H1 (cell line): ENCODE data around the gene OGFR. TPM values are rescaled to one million over a fixed set of nuclear protein-coding genes. Genes with fewer than 3 reads are reported as not detected.

ENCODE experiments used
- CTCF ChIA-PET: fragments of 300-600 bp; sonication (Branson Sonifier 250); formaldehyde crosslinking; loops from one replicate; lab custom pipeline; 2021; ENCODE audit not compliant: partially characterized antibody; lab: Charles Lee
- POLR2A ChIA-PET: fragments of 300-600 bp; sonication (Branson Sonifier 250); formaldehyde crosslinking; loops from one replicate; lab custom pipeline; 2021; ENCODE audit warnings: inconsistent platforms; ENCODE audit not compliant: partially characterized antibody; lab: Charles Lee
- DNase-seq, 2 experiments: peaks; one replicate each; pipeline versions ENCODE4 v3.0.0 to v3.0.0-alpha.2; 2010 to 2022; ENCODE audit warnings: low spot score in 2 of 2, low read depth in 1 of 2, mixed read lengths in 1 of 2
- FAIRE-seq: peaks from 2 replicates; lab custom pipeline; 2011; peaks lifted over from hg19 to GRCh38; lab: Jason Lieb, UNC
- H2AFZ ChIP-seq: 2 replicates; pipeline ENCODE4 v1.8.1; 2012; ENCODE audit warnings: low read length, inconsistent platforms
- H2AK5ac ChIP-seq: 2 replicates; pipeline ENCODE4 v1.6.1; 2013; ENCODE audit warnings: low read depth, low read length
- H2BK120ac ChIP-seq: replicated peaks from 2 replicates; pipeline ENCODE3; 2013; ENCODE audit warnings: low read depth, low read length, inconsistent platforms
- H2BK12ac ChIP-seq: 2 replicates; pipeline ENCODE4 v1.6.1; 2013; ENCODE audit warnings: low read depth, low read length
- H2BK15ac ChIP-seq: 2 replicates; pipeline ENCODE4 v1.6.1; 2013; ENCODE audit warnings: low read length
- H2BK20ac ChIP-seq: 2 replicates; pipeline ENCODE4 v1.6.1; 2013; ENCODE audit warnings: low read length
- H2BK5ac ChIP-seq: 2 replicates; pipeline ENCODE4 v1.6.1; 2013; ENCODE audit warnings: low read depth, low read length
- H3K14ac ChIP-seq: 2 replicates; pipeline ENCODE4 v1.6.1; 2013; ENCODE audit warnings: inconsistent platforms; ENCODE audit not compliant: insufficient read length
- H3K18ac ChIP-seq: 2 replicates; pipeline ENCODE4 v1.6.1; 2013; ENCODE audit warnings: low read length; ENCODE audit errors: extremely low read depth
- H3K23ac ChIP-seq: 2 replicates; pipeline ENCODE4 v1.6.1; 2013; ENCODE audit warnings: inconsistent platforms; ENCODE audit not compliant: insufficient read length
- H3K23me2 ChIP-seq: 2 replicates; pipeline ENCODE4 v1.6.1; 2013; ENCODE audit warnings: low read depth, low read length
- H3K27ac ChIP-seq: 2 replicates; pipeline ENCODE4 v1.6.1; 2011; ENCODE audit warnings: low read depth, low read length, inconsistent platforms
- H3K27me3 ChIP-seq, 4 experiments: replicated peaks in 1 of 4; 1 replicate in 1 of 4; 2 replicates in 3 of 4; pipeline versions ENCODE4 v1.6.1 to v1.8.1; 2011 to 2013; ENCODE audit warnings: low read length in 3 of 4, mild to moderate bottlenecking in 3 of 4, inconsistent platforms in 2 of 4, mixed read lengths in 2 of 4, moderate library complexity in 1 of 4; ENCODE audit not compliant: control insufficient read depth in 3 of 4, insufficient read depth in 3 of 4; ENCODE audit errors: extremely low read depth in 1 of 4
- H3K36me3 ChIP-seq, 4 experiments: 2 replicates each; pipeline versions ENCODE4 v1.6.1 to v1.8.1; 2011 to 2013; ENCODE audit warnings: mild to moderate bottlenecking in 4 of 4, low read length in 3 of 4, moderate library complexity in 2 of 4, control low read depth in 1 of 4, inconsistent platforms in 1 of 4; ENCODE audit not compliant: insufficient read depth in 4 of 4, control insufficient read depth in 2 of 4
- H3K4ac ChIP-seq: replicated peaks from 2 replicates; pipeline ENCODE3; 2013; ENCODE audit warnings: low read length, low read depth, mixed read lengths, inconsistent platforms; ENCODE audit not compliant: insufficient read length
- H3K4me1 ChIP-seq, 4 experiments: replicated peaks in 1 of 4; 1 replicate in 1 of 4; 2 replicates in 3 of 4; pipeline versions ENCODE4 v1.6.1 to v1.8.1; 2011 to 2013; ENCODE audit warnings: low read length in 3 of 4, inconsistent platforms in 2 of 4, mixed read lengths in 1 of 4; ENCODE audit not compliant: insufficient read depth in 4 of 4, control insufficient read depth in 3 of 4
- H3K4me2 ChIP-seq, 2 experiments: 2 replicates each; pipeline versions ENCODE4 v1.6.1 to v1.8.1; 2011 to 2013; ENCODE audit warnings: low read depth in 2 of 2, low read length in 2 of 2, control low read depth in 1 of 2, inconsistent platforms in 1 of 2, mild to moderate bottlenecking in 1 of 2; ENCODE audit not compliant: insufficient read depth in 1 of 2
- H3K4me3 ChIP-seq, 4 experiments: fragments of 200-600, 300-600 bp in 1 of 4; sonication (generic), shearing (Covaris generic), sonication (Bioruptor Twin) in 1 of 4; 2 replicates each; pipeline versions ENCODE4 v1.5.1 to v1.8.1; 2011 to 2016; ENCODE audit warnings: low read length in 4 of 4, low read depth in 3 of 4, control low read depth in 2 of 4, inconsistent platforms in 2 of 4, mild to moderate bottlenecking in 2 of 4, mixed read lengths in 1 of 4, moderate library complexity in 1 of 4; ENCODE audit not compliant: insufficient read depth in 2 of 4; ENCODE audit errors: extremely low read depth in 1 of 4
- H3K56ac ChIP-seq: replicated peaks from 2 replicates; pipeline ENCODE3; 2013; ENCODE audit warnings: low read depth, mild to moderate bottlenecking, mixed read lengths, low read length, inconsistent platforms; ENCODE audit not compliant: insufficient read length
- H3K79me1 ChIP-seq: 2 replicates; pipeline ENCODE4 v1.6.1; 2013; ENCODE audit warnings: low read depth, low read length, control low read depth
- H3K79me2 ChIP-seq, 2 experiments: 2 replicates each; pipeline versions ENCODE4 v1.6.1 to v1.8.1; 2012 to 2013; ENCODE audit warnings: low read length in 2 of 2, mild to moderate bottlenecking in 2 of 2, inconsistent platforms in 1 of 2; ENCODE audit not compliant: insufficient read depth in 2 of 2, control insufficient read depth in 1 of 2
- H3K9ac ChIP-seq, 4 experiments: replicated peaks in 1 of 4; 1 replicate in 1 of 4; 2 replicates in 3 of 4; pipeline versions ENCODE4 v1.6.1 to v1.8.1; 2011 to 2013; ENCODE audit warnings: low read depth in 3 of 4, low read length in 3 of 4, control low read depth in 2 of 4, mild to moderate bottlenecking in 2 of 4, moderate library complexity in 2 of 4, inconsistent platforms in 1 of 4; ENCODE audit errors: extremely low read depth in 1 of 4
- H3K9me3 ChIP-seq, 2 experiments: 2 replicates each; pipeline versions ENCODE4 v1.6.1 to v1.8.1; 2012 to 2013; ENCODE audit warnings: mild to moderate bottlenecking in 2 of 2, moderate library complexity in 2 of 2, control low read depth in 1 of 2, inconsistent platforms in 1 of 2, low read depth in 1 of 2, low read length in 1 of 2, mixed read lengths in 1 of 2; ENCODE audit not compliant: insufficient read depth in 2 of 2
- H4K20me1 ChIP-seq, 2 experiments: replicated peaks in 1 of 2; 2 replicates each; pipeline versions ENCODE3 to v1.8.1; 2011 to 2013; ENCODE audit warnings: inconsistent platforms in 2 of 2, low read length in 2 of 2, mild to moderate bottlenecking in 1 of 2; ENCODE audit not compliant: insufficient read depth in 2 of 2, control insufficient read depth in 1 of 2
- H4K5ac ChIP-seq: 2 replicates; pipeline ENCODE4 v1.6.1; 2013; ENCODE audit warnings: low read length, low read depth, mixed read lengths, inconsistent platforms; ENCODE audit not compliant: insufficient read length
- H4K8ac ChIP-seq: 2 replicates; pipeline ENCODE4 v1.8.0; 2013; ENCODE audit warnings: mild to moderate bottlenecking, moderate library complexity, low read length, inconsistent platforms; ENCODE audit not compliant: insufficient read depth; ENCODE audit errors: extremely low read depth
- H4K91ac ChIP-seq: replicated peaks from 2 replicates; pipeline ENCODE3; 2013; ENCODE audit warnings: low read length, mixed read lengths, inconsistent platforms; ENCODE audit not compliant: insufficient read length
- CREB1 ChIP-seq: IDR thresholded peaks from 2 replicates; pipeline ENCODE4 v1.6.1; 2012; ENCODE audit warnings: inconsistent platforms
- FOSL1 ChIP-seq: IDR thresholded peaks from 2 replicates; pipeline ENCODE4 v1.6.1; 2011; ENCODE audit warnings: mild to moderate bottlenecking, low read depth, low read length, moderate library complexity; ENCODE audit not compliant: insufficient read depth
- HDAC6 ChIP-seq: IDR thresholded peaks from one replicate; pipeline ENCODE4 v1.7.1; 2012; ENCODE audit warnings: low read depth, mild to moderate bottlenecking, inconsistent platforms, low read length, moderate library complexity
- JUND ChIP-seq: IDR thresholded peaks from 2 replicates; pipeline ENCODE4 v1.6.1; 2011; ENCODE audit warnings: mild to moderate bottlenecking, improper control_type of control experiment, low read length
- MAX ChIP-seq: IDR thresholded peaks from 2 replicates; pipeline ENCODE4 v1.6.1; 2012; ENCODE audit warnings: inconsistent platforms
- SIX5 ChIP-seq: IDR thresholded peaks from 2 replicates; pipeline ENCODE4 v1.6.1; 2011; ENCODE audit warnings: mild to moderate bottlenecking, low read depth, low read length
- SP1 ChIP-seq: IDR thresholded peaks from 2 replicates; pipeline ENCODE4 v1.6.1; 2011; ENCODE audit warnings: low read depth, low read length
- SP4 ChIP-seq: IDR thresholded peaks from 2 replicates; pipeline ENCODE4 v1.6.1; 2012; ENCODE audit warnings: low read length, inconsistent platforms
- TAF1 ChIP-seq: IDR thresholded peaks from 2 replicates; pipeline ENCODE4 v1.6.1; 2011; ENCODE audit warnings: mild to moderate bottlenecking, low read depth, low read length
- whole genome bisulfite sequencing, 2 experiments: shearing (Covaris generic) in 1 of 2; methylation state at CpG; one replicate each; pipeline versions ENCODE4 v1.1.6 to v1.1.7; 2013 to 2015; ENCODE audit warnings: low lambda C conversion rate in 2 of 2, mixed read lengths in 2 of 2, inconsistent platforms in 1 of 2, low coverage in 1 of 2, missing lambda C conversion rate in 1 of 2; ENCODE audit not compliant: insufficient replicate concordance in 2 of 2, insufficient coverage in 1 of 2, insufficient read length in 1 of 2; ENCODE audit errors: extremely low coverage in 1 of 2, missing lambda C conversion rate in 1 of 2; 5-methylcytosine and 5-hydroxymethylcytosine counted together
- polyA plus RNA-seq, 7 experiments: library from polyadenylated mRNA; depleted of rRNA in 3 of 7; stranded (reverse) in 5 of 7; unstranded in 2 of 7; fragments of >200 nt in 5 of 7; fragments of 200-250 nt in 2 of 7; gene quantifications; 1 replicate in 5 of 7; 2 replicates in 1 of 7; 4 replicates in 1 of 7; pipeline versions ENCODE4 v1.2.1 to v1.2.3, GENCODE V29; 2011 to 2013; ENCODE audit warnings: missing spikeins in 2 of 7, mixed read lengths in 2 of 7
- total RNA-seq: library from RNA; stranded (reverse); fragmentation: NEBNext Ultra II Directional; extraction: Animal tissue kit (Norgen Biotek cat#: 25700); gene quantifications from 2 replicates; pipeline ENCODE4 v1.2.1, GENCODE V29; 2021

The OGFR gene
- total and polyA plus RNA-seq, 2 of the 8 experiments (the other 6 are each of a cell fraction or from before 2014, with no cell fraction given), result 13.9 to 25.1 TPM

- CTCF ChIA-PET, result interaction anchor here (0.7 to 2.5 kb wide), 5 partner anchors 9 to 349 kb away, joined by 3 to 8 read pairs (median 3); no protein-coding TSS in a partner anchor
These were observed 36.4 kb upstream of the OGFR start for GRCh38 chr20:62768234-62768546.

More at GRCh38 chr20:62768234-62768546, 36.4 kb upstream of the OGFR start:
- Histone ChIP-seq H4K8ac (no peak overlapping the region), H3K9me3 (no peaks in the 10 kb centered on the region), H3K27me3 (no peaks in the 10 kb centered on the region; a peak in 1 of 7 replicates), H3K4me3 (no peak overlapping the region), H2BK12ac (no peak overlapping the region), H2AK5ac (no peak overlapping the region), H3K27ac (no peak overlapping the region), H2BK20ac (no peak overlapping the region), H4K5ac (no peak overlapping the region), H3K56ac (no peak overlapping the region), H3K9ac (no peak overlapping the region), H2BK120ac (no peak overlapping the region), H3K14ac (no peak overlapping the region), H3K36me3 (no peaks in the 10 kb centered on the region), H3K4ac (no peak overlapping the region), H4K20me1 (peaks cover 0 to 6% of the 10 kb centered on the region in 2 experiments), H3K18ac (no peak overlapping the region), H3K4me2 (no peak overlapping the region), H2AFZ (no peak overlapping the region), H3K79me1 (peaks cover 4% of the 10 kb centered on the region; the same call in 1 of the 2 replicates), H4K91ac (no peak overlapping the region), H3K23ac (no peak overlapping the region), H3K79me2 (no peaks in the 10 kb centered on the region), H2BK15ac (no peak overlapping the region), H3K4me1 (peaks cover 0 to 10% (median 0%) of the 10 kb centered on the region in 4 experiments; a peak in 3 of 7 replicates), H2BK5ac (no peak overlapping the region), H3K23me2 (no peaks in the 10 kb centered on the region)
- WGBS, 2 experiments, result 88% methylated on average over 8 of the region's 8 CpGs; no CpG with 5 or more reads in 1 of the 2 experiments
- no peak for DNase-seq
- no peak for TF ChIP-seq MAX
- TF ChIP-seq HDAC6, result no peak
- no peak for TF ChIP-seq SP4
- no peak for TF ChIP-seq SIX5
- TF ChIP-seq TAF1, result no peak
- no peak for TF ChIP-seq CREB1
- TF ChIP-seq JUND, result no peak
- no peak for TF ChIP-seq SP1
- TF ChIP-seq FOSL1, result no peak
- POLR2A ChIA-PET, result no interaction called here
- no peak for FAIRE-seq
